ENCODE data around the gene CABCOCO1.

- TF ChIP-seq CTCF (IDR thresholded peaks at IDR 0.05): no peak
- TF ChIP-seq POLR2AphosphoS5 (IDR thresholded peaks at IDR 0.05): no peak
- no peak for TF ChIP-seq POLR2A (IDR thresholded peaks at IDR 0.05)
- no peak for TF ChIP-seq EP300 (IDR thresholded peaks at IDR 0.05)
Measured at GRCh38 chr10:61705022-61705613, 42.4 kb downstream of the CABCOCO1 start.

Measured in sigmoid colon (tissue), 4 donors.